HG02763 (cell line): ENCODE data around the gene MRPS31.
A peak's percentile ranks its signal among the peaks of the same experiment; 100 is the strongest.
"Not testable (repeated sequence)": the region's sequence is repeated elsewhere in the genome, so short reads cannot be mapped to it uniquely, and the experiment has no call there.

Experiments used
- ATAC-seq: cut with Tn5 transposase; IDR thresholded peaks from one replicate; pipeline ENCODE4 v1.9.1; 2021; ENCODE audit warnings: mild to moderate bottlenecking, moderate library complexity; ENCODE audit not compliant: unreplicated experiment

The MRPS31 gene

DNA sequence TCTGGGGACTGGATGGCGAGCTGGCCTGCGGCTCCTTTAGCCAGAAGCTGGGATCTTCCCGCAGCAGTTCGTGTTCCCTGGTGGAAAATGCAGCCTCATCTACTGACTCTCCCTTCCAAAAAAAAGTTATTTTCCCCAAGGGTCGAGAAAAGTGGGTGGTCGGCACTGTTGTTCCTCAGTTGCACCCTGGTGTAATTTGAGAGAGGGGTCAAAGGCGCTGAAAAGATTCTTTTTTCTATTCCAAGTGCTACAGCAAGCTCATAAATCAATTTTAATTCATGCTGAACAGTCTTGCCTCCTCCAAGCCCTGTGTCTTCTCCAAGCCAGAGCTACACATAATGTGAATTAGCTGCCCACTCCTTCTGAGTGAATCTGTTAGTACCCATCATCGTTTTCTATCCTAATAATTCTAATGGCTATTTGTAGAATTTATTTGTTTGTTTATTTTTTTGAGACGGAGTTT is 19.2 kb upstream of the MRPS31 start:
- ATAC-seq, result no peak

DNA sequence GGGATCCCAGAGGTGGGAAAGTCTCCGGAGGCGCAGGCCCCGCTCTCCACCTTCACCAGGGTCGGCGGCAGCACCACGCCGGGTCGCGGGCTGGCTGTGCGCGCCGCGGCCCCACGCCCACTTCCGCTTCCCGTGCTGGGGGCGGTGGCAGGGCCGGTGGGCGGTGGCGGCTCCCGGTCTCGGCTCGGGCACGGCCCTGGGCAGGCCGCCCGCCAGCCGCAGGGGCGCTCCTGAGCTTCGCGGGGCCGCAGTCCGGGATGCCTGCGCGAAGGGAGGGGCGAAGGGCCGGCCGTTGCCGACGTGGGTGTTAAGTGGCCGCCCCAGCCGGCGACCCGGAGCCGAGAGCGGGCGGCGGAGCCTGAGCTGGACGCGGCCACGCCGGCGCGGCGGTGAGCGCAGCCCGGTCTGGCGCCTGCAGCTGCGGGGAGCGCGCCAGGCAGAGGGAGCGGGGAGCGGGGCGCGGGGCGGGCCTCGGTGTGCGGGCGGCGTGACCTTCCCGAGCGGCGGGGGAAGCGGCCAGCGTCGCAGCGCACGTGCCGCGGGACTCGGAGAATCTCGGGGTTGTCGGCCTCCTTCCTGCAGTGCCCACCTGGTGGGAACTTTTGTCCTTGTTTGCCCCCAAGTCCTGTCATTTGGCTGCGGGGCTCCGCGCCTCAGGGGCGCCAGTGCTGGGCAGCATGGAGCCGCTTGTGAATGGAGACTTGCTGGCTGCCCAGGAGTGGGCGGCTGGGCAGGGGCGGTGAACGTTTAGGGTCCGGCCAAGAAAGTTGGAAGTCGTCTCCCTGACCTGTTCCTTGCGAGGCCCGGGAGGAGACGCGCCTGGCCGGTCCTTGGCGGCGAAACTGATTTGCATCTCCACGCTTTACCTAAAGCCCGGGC is 18.5 kb upstream of the MRPS31 start, which contains the start of gene SLC25A15:
Gene SLC25A15 (plus strand): TSS at position 337 of the 879 bp plus-strand sequence. CDS start 3,616 bp downstream, outside the sequence.
- ATAC-seq, result peak; percentile 91

- not testable (repeated sequence) for ATAC-seq
These were observed 17.7 kb upstream of the MRPS31 start for GRCh38 chr13:40788540-40789274.

DNA sequence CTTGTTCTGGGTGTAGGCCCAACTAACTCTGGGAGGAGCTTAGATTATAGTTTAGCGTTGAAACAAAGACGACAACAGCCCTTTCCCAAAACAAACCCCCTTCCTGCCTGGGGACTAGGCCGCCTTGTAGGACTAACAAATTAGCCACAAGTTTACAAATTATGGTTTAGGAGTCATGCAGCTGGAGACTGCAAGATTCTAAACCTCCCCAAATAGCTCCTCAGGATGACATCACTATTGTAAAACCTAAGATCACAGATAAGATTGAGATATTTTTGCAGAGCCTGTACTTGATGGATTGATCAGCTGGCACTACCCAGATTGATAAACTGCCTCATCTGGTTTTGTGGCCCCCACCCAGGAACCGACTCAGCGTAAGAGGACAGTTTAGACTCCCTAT is 16.1 kb upstream of the MRPS31 start:
- ATAC-seq, result no peak

GRCh38 chr13:40786568-40786996 is 15.6 kb upstream of the MRPS31 start:
- no peak for ATAC-seq

GRCh38 chr13:40784540-40784939 is 13.6 kb upstream of the MRPS31 start:
- no peak for ATAC-seq

- ATAC-seq, result not testable (repeated sequence)
These were observed 12.0 kb upstream of the MRPS31 start for GRCh38 chr13:40782971-40783370.

GRCh38 chr13:40781717-40782116 is 10.7 kb upstream of the MRPS31 start:
- no peak for ATAC-seq

GRCh38 chr13:40780822-40781401 is 9.9 kb upstream of the MRPS31 start:
- ATAC-seq, result no peak

DNA sequence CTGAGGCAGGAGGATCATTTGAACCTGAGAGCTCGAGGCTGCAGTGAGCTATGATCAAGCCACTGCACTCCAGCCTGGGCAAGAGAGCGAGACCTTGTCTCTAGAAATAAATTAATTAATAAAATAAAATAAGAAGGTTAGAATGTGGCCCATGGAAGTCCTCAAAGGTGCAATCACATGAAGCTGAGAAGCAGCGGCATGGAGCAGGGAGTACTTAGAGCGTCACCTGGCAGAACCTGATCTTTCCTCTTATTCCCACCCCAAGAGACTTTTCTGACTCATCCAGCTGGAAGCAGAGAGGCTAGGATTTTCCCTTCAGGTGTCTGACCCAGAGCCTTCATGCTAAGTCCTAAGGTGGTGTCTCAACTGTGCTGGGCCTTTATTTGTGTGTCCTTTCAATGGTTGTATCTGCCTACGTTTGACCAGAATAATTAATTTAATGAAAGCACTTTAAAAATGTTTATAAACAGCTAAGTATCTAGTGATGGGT is 8.9 kb upstream of the MRPS31 start:
- no peak for ATAC-seq

DNA sequence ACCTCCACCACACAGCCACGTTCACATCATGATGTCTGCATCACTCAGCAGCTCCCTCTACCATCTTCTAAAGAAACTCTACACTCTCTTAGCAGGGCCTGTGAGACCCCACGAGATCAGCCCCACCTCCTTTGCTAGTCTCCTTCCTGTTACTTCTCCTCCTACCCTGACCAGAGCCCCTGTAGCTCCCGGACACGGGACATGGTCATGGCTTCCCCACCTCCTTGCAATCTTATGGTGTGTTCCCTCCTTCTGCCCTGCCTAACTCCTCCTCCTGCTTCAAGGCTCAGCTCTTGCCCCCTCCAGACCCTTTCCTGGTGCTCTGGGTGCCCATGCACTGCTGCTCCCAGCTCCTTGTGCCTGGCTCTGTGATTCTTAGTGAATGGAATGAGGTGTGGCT is 8.1 kb upstream of the MRPS31 start:
- ATAC-seq, result no peak

GRCh38 chr13:40777809-40778175 is 6.8 kb upstream of the MRPS31 start:
- ATAC-seq, result no peak

DNA sequence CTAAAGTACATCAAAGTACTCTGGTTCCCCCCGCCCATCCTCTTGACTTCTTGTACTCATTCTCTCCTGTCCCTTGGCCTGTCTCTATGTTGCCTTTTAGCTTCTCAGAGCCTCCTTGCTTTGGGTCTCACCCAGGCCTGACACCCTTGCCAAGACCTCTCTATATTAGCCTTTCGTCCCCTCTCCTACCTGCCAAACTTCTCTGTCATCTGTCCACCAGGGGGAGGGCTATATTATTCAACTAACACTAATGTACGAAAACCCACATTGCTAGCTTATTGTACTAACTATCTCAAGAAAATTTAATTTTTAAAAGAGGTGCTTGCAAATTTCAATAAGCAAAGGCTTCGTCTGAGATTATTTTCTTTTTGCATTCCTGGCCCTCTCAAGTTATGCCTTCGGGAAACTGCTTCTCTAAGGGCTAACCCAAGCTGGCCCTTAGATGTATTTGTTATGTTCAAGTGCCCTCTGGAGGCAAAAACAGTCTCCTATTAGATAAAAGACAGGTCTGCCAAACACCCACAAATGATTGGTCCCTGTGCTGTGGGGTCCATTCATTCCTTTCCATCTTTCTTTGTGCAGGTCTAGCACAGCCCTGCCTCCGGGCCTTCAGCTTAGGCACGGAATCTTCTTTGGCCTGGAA is 6.3 kb upstream of the MRPS31 start:
- ATAC-seq, result peak; percentile 81

DNA sequence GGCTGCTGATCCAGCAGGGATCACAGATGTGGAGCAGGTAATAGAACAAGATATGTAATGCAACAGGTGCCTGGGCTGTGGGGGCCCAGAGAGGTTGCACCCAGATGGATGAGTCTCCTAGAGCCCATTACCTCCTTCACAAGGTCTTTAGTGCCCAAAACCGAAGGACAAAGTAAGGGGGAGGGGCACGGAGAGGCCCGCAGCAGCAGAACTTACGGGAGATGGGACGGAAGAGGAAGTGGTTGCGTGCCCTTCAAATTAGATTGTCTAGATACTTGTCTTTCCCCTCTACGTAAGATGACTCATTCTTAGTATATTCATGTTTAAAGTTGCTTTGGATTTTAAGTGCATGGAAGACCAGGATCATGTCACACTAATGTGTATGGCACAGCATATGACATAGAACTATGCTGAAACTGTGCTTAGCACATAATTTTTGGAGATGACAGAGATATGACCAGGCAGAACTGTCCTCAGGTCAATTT is 5.7 kb upstream of the MRPS31 start:
- peak; percentile 41 for ATAC-seq

- ATAC-seq, result no peak
These were observed 5.2 kb upstream of the MRPS31 start for GRCh38 chr13:40776232-40776631.

- no peak for ATAC-seq
These were observed 3.7 kb upstream of the MRPS31 start for GRCh38 chr13:40774672-40775071.

DNA sequence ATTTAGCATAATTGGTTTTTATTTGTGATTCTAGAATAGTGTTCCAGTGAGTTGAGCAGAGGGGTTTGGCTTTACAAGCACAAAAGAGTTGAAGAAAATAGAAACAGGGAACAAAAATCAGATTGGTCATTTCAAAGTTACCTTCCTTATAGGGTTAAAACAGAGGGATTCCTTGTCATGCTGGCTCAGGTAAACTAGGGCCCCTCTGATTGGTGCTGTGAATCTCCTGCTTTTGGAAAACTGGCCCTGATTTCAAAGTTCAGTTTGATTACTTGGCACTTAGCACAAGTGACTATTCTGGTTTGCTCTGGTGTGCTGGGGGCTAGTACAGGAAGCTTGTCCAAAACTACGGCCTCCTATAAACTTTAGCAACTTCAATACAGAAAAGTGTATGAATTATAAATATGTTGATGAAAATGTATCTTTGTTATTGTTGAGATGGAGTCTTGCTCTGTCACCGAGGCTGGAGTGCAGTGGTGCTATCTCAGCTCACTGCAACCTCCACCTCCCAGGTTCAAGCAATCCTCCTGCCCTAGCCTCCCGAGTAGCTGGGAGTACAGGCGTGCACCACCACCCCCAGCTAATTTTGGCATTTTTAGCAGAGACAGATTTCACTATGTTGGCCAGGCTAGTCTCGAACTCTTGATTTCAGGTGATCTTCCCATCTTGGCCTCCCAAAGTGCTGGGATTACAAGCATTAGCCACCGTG is 1.9 kb upstream of the MRPS31 start:
- no peak for ATAC-seq

DNA sequence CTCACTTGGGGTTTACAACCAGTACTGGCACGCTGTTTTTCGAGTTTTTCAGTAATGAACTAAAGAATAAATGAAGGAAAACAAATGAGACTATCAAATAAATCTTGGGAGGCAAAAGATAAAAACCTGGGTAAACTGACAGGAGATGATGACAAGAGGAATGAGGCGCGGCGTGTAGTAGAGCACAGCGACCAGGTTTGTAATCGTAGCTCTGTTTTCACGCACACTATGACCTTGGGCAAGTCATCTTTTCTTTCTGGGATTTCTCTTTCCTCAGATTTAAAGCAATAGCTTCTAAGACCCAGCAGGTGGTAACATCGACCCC is 419 bp downstream of the MRPS31 start:
- ATAC-seq, result no peak

DNA sequence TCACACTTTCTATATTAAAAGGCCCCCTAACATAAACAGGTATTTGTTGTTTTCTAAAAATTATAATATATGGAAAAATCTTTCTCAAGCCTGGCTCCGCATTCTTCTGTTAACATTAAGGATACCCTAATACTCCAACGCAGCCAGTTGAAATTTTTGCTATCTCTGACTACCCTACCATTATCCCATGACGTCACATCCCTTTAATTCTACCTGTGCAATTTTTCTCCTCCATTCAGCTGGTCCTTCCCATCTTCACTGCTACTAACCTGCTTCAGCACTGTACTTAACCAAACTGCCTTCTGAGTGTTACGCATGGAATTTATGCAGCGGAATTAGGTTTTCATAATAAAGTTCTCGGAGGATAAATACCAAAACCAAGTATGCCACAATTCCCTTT is 1.0 kb downstream of the MRPS31 start:
- no peak for ATAC-seq

- no peak for ATAC-seq
These were observed 5.4 kb downstream of the MRPS31 start for GRCh38 chr13:40765602-40766001.
